Measurements from ENCODE around the gene KIAA0319L.

DNA sequence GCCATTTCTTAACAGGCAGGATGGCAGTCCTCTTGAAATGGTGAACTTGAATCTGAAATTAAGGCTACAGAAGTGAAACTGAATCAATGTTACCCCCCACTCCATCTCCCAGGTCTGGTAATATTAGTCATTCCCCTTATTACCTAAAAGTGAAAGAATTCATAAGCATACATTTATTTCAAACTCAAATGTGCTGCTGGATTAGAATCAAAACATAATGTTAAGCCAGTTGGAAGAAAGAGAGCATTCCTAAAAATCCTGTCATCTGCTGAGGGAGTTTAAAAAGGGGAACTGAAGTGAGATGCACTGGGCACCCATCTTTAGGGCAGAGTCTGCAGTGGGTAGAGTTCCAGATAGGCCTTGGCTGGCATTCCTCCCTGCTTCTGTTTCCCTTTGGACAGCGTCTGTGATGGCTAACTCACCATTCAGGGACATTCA lies 17.4 kb downstream of the KIAA0319L start:
- TF ChIP-seq, protein P1, sequence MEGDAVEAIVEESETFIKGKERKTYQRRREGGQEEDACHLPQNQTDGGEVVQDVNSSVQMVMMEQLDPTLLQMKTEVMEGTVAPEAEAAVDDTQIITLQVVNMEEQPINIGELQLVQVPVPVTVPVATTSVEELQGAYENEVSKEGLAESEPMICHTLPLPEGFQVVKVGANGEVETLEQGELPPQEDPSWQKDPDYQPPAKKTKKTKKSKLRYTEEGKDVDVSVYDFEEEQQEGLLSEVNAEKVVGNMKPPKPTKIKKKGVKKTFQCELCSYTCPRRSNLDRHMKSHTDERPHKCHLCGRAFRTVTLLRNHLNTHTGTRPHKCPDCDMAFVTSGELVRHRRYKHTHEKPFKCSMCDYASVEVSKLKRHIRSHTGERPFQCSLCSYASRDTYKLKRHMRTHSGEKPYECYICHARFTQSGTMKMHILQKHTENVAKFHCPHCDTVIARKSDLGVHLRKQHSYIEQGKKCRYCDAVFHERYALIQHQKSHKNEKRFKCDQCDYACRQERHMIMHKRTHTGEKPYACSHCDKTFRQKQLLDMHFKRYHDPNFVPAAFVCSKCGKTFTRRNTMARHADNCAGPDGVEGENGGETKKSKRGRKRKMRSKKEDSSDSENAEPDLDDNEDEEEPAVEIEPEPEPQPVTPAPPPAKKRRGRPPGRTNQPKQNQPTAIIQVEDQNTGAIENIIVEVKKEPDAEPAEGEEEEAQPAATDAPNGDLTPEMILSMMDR (conservative IDR thresholded peaks at IDR 0.05; ENCODE audit: low read length), result no peak
- no peak for TF ChIP-seq EZH2phosphoT487 (IDR thresholded peaks at IDR 0.05; ENCODE audit: borderline replicate concordance, low read depth, low read length)

Measured in OCI-LY7 (cell line).